ENCODE results near the gene BCL3. TPM values are rescaled to one million over a fixed set of nuclear protein-coding genes. Genes with fewer than 3 reads are reported as not detected.

Gene BCL3
- total and polyA plus RNA-seq, 2 of the 13 experiments (the other 11 are each of a cell fraction or from before 2014, with no cell fraction given), result 2.3 to 4.0 TPM

DNA sequence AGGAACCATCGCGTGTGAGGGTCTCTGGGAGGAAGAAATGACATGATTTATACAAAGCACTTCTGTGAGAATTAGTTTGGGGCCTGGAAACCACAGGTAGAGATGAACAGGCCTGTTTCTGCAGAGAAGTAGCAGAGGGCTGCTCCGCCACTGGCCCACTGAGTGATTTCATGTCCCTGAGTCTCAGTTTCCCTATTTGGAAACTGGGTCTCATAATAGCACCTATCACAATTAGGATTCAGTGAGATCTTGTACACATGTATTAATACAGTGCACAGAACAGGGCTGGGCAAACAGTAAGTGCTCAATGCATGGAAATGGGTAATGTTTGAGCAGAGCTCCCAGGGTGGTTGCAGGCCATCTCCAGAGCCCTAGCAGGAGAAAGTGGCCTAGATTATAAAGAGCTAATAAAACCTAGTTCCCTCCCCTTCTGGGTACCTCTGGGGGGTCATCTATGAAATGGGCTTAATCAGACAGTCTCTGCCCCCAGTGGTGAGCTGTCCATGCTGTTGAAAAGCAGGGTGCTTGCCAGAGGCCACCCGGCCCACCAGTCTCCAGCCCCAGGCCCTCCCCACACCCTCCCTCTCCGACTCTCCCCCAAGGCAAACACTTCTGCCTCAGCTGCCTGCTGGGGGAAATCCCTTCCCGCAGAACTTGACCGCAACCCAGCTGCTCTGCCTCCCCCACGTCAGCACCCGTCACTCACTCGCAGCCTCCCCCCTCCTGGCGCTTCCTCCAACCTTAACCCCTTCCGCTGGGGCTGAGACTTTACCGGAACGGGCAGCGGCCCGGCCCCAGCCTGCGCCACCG lies 4.5 kb downstream of the BCL3 start (continued):
- TF ChIP-seq, protein P1, sequence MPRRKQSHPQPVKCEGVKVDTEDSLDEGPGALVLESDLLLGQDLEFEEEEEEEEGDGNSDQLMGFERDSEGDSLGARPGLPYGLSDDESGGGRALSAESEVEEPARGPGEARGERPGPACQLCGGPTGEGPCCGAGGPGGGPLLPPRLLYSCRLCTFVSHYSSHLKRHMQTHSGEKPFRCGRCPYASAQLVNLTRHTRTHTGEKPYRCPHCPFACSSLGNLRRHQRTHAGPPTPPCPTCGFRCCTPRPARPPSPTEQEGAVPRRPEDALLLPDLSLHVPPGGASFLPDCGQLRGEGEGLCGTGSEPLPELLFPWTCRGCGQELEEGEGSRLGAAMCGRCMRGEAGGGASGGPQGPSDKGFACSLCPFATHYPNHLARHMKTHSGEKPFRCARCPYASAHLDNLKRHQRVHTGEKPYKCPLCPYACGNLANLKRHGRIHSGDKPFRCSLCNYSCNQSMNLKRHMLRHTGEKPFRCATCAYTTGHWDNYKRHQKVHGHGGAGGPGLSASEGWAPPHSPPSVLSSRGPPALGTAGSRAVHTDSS (CRISPR knock-in tag; conservative IDR thresholded peaks at IDR 0.05), result no peak
- peak; percentile 79 for TF ChIP-seq XRCC5 (optimal IDR thresholded peaks at IDR 0.05; ENCODE audit: low read length)
- no peak for TF ChIP-seq NR2C2 (CRISPR knock-in tag; IDR thresholded peaks at IDR 0.05; ENCODE audit: borderline replicate concordance)
- no peak for TF ChIP-seq ZSCAN29 (CRISPR knock-in tag; conservative IDR thresholded peaks at IDR 0.05)
- no peak for TF ChIP-seq NCOA2 (CRISPR knock-in tag; IDR thresholded peaks at IDR 0.05)
- no peak for TF ChIP-seq ZC3H4 (CRISPR knock-in tag; IDR thresholded peaks at IDR 0.05; ENCODE audit: borderline replicate concordance)
- TF ChIP-seq, protein P2, sequence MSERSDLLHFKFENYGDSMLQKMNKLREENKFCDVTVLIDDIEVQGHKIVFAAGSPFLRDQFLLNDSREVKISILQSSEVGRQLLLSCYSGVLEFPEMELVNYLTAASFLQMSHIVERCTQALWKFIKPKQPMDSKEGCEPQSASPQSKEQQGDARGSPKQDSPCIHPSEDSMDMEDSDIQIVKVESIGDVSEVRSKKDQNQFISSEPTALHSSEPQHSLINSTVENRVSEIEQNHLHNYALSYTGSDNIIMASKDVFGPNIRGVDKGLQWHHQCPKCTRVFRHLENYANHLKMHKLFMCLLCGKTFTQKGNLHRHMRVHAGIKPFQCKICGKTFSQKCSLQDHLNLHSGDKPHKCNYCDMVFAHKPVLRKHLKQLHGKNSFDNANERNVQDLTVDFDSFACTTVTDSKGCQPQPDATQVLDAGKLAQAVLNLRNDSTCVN (CRISPR knock-in tag; IDR thresholded peaks at IDR 0.05; ENCODE audit: borderline replicate concordance), result no peak
- TF ChIP-seq, protein P3, sequence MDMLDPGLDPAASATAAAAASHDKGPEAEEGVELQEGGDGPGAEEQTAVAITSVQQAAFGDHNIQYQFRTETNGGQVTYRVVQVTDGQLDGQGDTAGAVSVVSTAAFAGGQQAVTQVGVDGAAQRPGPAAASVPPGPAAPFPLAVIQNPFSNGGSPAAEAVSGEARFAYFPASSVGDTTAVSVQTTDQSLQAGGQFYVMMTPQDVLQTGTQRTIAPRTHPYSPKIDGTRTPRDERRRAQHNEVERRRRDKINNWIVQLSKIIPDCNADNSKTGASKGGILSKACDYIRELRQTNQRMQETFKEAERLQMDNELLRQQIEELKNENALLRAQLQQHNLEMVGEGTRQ (IDR thresholded peaks at IDR 0.05; ENCODE audit: low read depth, low read length), result no peak
- TF ChIP-seq, protein P3 (CRISPR knock-in tag; IDR thresholded peaks at IDR 0.05; ENCODE audit: borderline replicate concordance), result no peak
- no peak for TF ChIP-seq ATRX (CRISPR knock-in tag; IDR thresholded peaks at IDR 0.05; ENCODE audit: borderline replicate concordance)
- TF ChIP-seq KDM4B (CRISPR knock-in tag; IDR thresholded peaks at IDR 0.05), result no peak
- TF ChIP-seq ZFP37 (CRISPR knock-in tag; IDR thresholded peaks at IDR 0.05; ENCODE audit: borderline replicate concordance), result no peak
- TF ChIP-seq XBP1 (CRISPR knock-in tag; IDR thresholded peaks at IDR 0.05), result no peak
- TF ChIP-seq MEIS2 (CRISPR knock-in tag; IDR thresholded peaks at IDR 0.05), result no peak
- TF ChIP-seq ZNF652 (CRISPR knock-in tag; IDR thresholded peaks at IDR 0.05; ENCODE audit: borderline replicate concordance, low read depth), result peak; percentile 93
- TF ChIP-seq, protein P4, sequence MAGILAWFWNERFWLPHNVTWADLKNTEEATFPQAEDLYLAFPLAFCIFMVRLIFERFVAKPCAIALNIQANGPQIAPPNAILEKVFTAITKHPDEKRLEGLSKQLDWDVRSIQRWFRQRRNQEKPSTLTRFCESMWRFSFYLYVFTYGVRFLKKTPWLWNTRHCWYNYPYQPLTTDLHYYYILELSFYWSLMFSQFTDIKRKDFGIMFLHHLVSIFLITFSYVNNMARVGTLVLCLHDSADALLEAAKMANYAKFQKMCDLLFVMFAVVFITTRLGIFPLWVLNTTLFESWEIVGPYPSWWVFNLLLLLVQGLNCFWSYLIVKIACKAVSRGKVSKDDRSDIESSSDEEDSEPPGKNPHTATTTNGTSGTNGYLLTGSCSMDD (CRISPR knock-in tag; IDR thresholded peaks at IDR 0.05), result no peak
- TF ChIP-seq SRSF4 (IDR thresholded peaks at IDR 0.05; ENCODE audit: low read depth, low read length, poor library complexity, severe bottlenecking), result no peak
- TF ChIP-seq, protein P5, sequence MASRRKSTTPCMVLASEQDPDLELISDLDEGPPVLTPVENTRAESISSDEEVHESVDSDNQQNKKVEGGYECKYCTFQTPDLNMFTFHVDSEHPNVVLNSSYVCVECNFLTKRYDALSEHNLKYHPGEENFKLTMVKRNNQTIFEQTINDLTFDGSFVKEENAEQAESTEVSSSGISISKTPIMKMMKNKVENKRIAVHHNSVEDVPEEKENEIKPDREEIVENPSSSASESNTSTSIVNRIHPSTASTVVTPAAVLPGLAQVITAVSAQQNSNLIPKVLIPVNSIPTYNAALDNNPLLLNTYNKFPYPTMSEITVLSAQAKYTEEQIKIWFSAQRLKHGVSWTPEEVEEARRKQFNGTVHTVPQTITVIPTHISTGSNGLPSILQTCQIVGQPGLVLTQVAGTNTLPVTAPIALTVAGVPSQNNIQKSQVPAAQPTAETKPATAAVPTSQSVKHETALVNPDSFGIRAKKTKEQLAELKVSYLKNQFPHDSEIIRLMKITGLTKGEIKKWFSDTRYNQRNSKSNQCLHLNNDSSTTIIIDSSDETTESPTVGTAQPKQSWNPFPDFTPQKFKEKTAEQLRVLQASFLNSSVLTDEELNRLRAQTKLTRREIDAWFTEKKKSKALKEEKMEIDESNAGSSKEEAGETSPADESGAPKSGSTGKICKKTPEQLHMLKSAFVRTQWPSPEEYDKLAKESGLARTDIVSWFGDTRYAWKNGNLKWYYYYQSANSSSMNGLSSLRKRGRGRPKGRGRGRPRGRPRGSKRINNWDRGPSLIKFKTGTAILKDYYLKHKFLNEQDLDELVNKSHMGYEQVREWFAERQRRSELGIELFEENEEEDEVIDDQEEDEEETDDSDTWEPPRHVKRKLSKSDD (CRISPR knock-in tag; IDR thresholded peaks at IDR 0.05; ENCODE audit: low read depth), result 0 out of 2 replicates have a peak, but pooled peaks have one; percentile 30
- peak; percentile 83 for TF ChIP-seq RARA (CRISPR knock-in tag; IDR thresholded peaks at IDR 0.05)
